HL-60/S4 treated with retinoic acid at 250 ng/mL for 4 days and 3 days (cell line): ENCODE measurements around the gene PANX2.

Experiments
- in situ Hi-C: fragments of 300-500 bp; cut with MboI; formaldehyde crosslinking; loops from 2 replicates; pipeline ENCODE4 v1.7.0; 2022; ENCODE audit warnings: low sequenced_read_pairs

PANX2 gene

DNA sequence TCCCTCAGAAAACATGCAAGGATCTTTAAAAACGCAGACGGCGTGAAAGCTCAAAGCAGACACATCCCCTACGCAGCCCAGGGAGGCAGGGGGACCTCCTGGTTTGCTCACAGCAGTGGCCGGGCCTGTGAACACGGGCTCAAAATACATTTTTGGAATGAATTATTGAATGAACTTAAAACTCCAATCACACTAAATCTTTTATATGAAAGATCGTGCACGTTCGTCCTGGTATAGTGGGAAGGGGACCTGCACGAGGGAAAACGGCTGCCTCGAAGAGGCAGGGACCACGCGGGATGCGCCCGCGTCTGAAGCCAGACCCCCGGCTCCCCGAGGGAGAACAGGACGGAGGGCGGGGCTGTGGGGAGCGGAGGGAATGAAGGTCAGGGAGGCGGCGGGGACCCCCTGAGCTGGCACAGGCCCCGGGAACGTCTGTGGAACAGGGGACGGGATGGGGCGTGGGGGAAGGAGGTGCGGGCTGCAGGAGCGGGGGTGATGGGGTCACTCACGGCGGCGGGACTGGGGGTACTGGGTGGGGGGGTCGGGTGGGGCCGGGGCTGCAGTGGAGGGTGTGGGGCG is 1.3 kb upstream of the PANX2 start:
- in situ Hi-C loops, result no loop called here

GRCh38 chr22:50169774-50170341 is 673 bp upstream of the PANX2 start:
- in situ Hi-C loops, result no loop called here

DNA sequence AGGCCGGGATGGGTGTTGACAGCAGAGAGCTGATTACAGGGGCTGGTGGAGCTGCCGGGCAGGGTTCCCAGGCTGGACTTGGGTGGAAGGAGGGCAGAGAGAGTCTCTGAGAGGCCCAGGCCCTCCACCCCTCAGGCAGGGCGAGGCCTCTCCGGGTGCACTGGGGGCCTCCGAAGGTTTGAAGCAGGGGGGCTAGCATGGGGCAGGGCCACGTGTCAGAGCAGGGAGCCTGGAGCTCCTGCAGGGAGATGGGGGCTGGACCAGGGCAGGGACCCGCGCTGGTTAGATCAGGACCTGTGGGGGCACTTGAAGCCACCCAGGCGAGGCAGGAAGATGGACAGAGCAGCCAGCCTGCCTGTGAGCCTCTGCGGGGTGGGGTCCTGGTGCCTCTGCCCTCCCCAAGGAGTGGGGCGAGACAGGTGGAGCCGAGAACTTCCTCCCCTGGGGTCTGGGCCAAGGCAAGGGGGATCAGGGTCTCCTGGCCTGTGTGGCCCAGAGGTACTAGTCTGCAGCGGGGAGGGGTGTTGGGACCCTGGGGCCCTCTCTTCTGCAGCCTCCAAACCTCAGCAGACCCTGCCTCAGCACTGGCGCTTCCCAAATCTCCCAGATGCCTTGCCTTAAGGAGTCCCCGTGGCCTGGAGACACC is 911 bp downstream of the PANX2 start:
- in situ Hi-C loops, result no loop called here

GRCh38 chr22:50171965-50172421 is 1.5 kb downstream of the PANX2 start:
- in situ Hi-C loops, result no loop called here

- in situ Hi-C loops, result no loop called here
These were observed 2.9 kb downstream of the PANX2 start for GRCh38 chr22:50173311-50173982.

- in situ Hi-C loops, result no loop called here
These were observed 3.4 kb downstream of the PANX2 start for GRCh38 chr22:50173983-50174355.

DNA sequence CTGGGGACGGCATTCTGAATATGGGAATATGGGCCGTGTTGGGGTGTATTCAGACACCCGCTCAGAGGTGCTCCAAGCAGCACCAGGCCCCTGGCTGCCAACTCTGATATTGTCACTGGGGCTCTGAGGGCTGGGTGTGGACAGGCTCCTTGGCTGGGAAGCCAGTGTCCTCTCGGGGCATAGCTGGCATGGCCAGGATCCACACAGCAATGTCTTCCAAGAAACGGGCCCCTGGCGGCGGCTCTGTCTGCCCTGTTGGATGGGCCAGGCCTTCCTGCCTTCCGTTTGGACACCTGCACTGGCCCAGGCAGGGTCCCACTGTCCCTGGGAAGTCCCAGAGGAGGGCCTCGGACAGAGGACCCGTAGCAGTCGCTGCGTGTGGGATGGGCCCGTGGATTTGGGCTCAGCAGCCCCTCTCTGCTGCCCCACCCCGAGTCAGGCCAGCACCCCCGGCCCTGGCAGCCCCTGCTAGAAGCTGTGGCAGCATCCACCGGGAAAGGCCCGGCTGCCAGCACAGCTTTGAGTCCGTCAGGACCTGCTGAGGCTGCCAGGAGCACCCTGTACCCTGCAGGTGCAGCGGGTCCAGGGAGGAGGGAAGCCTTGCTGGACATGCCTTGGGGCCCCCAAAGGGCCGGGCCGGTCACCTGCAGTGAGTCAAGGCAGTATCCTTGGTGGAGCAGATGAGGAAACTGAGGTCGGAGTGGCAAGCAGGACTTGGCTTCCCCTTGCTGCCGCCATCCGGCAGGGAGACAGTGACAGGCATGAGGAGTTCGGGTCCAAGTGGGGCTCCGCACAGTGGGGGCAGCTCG is 4.1 kb downstream of the PANX2 start:
- in situ Hi-C loops, result no loop called here

DNA sequence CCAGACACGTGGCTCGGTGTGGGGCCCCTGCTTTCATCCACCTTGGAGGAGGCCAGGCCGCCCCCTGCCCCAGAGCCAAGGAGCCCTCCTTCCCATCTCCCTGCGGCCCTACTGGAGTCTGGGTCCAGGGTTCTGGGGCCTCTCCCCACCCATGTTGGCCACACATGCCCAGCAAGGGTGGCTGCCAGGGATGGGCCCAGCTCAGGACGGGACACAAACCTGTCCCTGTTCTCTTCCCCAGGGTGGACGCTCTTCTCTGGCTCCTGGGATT is 4.6 kb downstream of the PANX2 start:
- in situ Hi-C loops, result no loop called here

- in situ Hi-C loops, result no loop called here
These were observed 5.7 kb downstream of the PANX2 start for GRCh38 chr22:50175921-50176849.

DNA sequence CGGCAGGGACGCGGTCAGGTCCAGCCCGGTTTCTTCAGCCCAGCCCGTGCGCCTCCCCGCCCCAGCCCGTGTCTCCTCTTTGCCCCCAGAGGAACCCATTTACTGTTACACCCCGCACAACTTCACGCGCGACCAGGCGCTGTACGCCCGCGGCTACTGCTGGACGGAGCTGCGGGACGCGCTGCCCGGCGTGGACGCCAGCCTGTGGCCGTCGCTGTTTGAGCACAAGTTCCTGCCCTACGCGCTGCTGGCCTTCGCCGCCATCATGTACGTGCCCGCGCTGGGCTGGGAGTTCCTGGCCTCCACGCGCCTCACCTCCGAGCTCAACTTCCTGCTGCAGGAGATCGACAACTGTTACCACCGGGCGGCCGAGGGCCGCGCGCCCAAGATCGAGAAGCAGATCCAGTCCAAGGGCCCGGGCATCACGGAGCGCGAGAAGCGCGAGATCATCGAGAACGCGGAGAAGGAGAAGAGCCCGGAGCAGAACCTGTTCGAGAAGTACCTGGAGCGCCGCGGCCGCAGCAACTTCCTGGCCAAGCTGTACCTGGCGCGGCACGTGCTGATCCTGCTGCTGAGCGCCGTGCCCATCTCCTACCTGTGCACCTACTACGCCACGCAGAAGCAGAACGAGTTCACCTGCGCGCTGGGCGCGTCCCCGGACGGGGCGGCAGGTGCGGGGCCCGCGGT is 6.5 kb downstream of the PANX2 start:
- in situ Hi-C loops, result no loop called here

DNA sequence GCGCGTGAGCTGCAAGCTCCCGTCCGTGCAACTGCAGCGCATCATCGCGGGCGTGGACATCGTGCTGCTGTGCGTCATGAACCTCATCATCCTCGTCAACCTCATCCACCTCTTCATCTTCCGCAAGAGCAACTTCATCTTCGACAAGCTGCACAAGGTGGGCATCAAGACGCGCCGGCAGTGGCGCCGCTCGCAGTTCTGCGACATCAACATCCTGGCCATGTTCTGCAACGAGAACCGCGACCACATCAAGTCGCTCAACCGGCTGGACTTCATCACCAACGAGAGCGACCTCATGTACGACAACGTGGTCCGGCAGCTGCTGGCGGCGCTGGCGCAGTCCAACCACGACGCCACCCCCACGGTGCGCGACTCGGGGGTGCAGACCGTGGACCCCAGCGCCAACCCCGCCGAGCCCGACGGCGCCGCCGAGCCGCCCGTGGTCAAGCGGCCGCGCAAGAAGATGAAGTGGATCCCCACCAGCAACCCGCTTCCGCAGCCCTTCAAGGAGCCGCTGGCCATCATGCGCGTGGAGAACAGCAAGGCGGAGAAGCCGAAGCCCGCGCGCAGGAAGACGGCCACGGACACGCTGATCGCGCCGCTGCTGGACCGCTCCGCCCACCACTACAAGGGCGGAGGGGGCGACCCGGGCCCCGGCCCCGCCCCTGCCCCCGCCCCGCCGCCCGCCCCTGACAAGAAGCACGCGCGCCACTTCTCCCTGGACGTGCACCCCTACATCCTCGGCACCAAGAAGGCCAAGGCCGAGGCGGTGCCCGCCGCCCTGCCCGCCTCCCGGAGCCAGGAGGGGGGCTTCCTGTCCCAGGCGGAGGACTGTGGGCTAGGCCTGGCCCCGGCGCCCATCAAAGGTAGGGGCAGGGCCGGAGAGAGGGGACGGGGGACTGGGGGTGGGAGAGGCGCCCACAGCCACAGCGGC is 7.3 kb downstream of the PANX2 start:
- in situ Hi-C loops, result no loop called here

- in situ Hi-C loops, result no loop called here
These were observed 7.9 kb downstream of the PANX2 start for GRCh38 chr22:50178471-50178864.

DNA sequence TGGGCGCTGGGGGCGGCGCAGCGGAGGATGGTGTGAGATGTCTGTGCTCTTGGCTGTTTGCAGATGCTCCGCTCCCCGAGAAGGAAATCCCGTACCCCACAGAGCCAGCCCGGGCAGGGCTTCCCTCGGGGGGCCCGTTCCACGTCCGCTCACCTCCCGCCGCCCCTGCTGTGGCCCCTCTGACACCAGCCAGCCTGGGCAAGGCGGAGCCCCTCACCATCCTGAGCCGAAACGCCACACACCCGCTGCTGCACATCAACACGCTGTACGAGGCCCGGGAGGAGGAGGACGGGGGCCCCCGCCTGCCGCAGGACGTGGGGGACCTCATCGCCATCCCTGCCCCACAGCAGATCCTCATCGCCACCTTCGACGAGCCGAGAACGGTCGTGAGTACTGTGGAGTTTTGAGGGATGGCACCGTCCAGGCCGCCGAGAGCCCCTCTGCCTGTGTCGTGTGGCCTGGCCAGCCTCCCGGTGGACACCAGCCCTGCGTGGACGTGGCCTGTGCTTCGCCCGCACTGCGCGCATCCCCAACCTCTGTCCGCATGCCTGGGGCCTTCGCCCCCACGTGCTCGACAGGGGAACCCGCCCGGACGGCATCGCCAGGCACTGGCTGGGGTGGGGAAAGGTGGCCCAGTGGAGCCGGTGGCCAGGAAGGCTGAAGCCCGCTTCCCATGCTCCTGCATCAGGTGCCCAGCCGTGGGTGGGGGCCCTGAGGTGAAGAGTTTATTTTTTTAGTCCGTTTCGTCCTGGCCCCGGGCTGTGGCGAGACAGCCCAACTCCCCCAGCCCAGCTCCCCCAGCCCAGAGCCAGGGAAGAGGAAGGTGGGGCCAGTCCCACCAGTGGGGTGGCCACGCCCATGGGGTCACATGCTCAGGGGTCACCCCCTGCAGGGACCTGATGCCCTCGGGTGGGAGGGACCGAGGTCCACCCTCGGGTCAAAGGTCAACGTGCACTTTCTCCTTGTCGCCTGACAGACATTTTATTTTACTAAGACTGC is 8.6 kb downstream of the PANX2 start:
- in situ Hi-C loops, result no loop called here

DNA sequence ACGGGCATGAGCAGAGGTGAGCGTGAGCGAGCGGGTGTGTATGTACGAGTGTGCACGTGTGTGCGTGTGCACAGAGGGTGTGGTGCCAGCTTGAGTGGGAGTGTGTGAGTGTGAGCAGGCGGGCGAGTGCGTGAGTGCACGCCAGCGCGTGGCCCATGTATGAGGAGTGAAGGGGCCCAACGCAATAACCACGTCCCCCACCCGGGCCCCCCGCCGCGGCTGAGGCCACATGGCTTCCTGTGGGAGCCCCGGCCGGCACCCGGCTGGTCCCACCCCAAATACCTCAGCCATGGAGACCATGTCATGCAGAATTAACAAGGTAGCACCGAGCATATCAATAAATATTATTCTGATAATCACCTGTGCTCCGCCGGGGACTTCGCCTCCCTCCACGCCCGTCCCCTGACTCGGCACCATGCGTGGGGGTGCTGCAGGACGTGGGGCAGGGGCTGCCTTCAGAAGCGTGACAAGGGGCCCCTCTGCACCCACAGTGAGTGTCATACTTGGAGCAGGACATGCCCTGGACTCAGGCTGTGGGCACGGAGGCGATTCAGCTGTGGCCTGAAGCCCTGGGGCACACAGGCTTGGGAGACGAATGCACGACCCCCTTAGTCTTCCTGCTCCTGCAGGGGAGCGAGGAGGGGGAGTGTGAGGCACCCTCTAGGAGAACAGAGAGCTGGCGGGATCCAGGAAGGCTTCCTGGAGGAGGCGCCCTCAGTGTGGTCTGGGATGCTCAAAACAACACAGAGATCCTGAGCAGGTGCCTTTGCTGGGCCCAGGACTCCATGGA is 9.6 kb downstream of the PANX2 start:
- in situ Hi-C loops, result no loop called here

- in situ Hi-C loops, result no loop called here
These were observed 10.4 kb downstream of the PANX2 start for GRCh38 chr22:50180727-50181521.
